Upper lobe of left lung (tissue), 6 donors: ENCODE measurements around the gene PTGDS. TPM values are rescaled to one million over a fixed set of nuclear protein-coding genes. Genes with fewer than 3 reads are reported as not detected.

Experiments used
- ATAC-seq, 2 donors: fragments of 200-7000 bp; cut with Tn5 transposase; one replicate each; pipeline ENCODE4 v1.9.1; 2022; ENCODE audit warnings: mild to moderate bottlenecking in 2 of 2, moderate library complexity in 2 of 2; ENCODE audit not compliant: low FRiP score in 2 of 2
- DNase-seq, 2 donors: peaks; one replicate each; pipeline ENCODE4 v3.0.0-alpha.2; 2019 to 2020
- H3K27ac ChIP-seq, 4 donors: fragments of 200-600 bp; sonication (generic); one replicate each; pipeline ENCODE4 v1.5.1; 2016 to 2019
- H3K27me3 ChIP-seq, 4 donors: fragments of 200-600 bp; sonication (generic); one replicate each; pipeline ENCODE4 v1.5.1; 2017 to 2019
- H3K36me3 ChIP-seq, 4 donors: fragments of 200-600 bp; sonication (generic); one replicate each; pipeline ENCODE4 v1.5.1; 2016 to 2019
- H3K4me1 ChIP-seq, 4 donors: fragments of 200-600 bp; sonication (generic); one replicate each; pipeline ENCODE4 v1.5.1; 2018 to 2019
- H3K4me3 ChIP-seq, 4 donors: fragments of 200-600 bp; sonication (generic); one replicate each; pipeline ENCODE4 v1.5.1; 2017 to 2019; ENCODE audit warnings: mild to moderate bottlenecking in 2 of 4, moderate library complexity in 1 of 4
- H3K9me3 ChIP-seq, 4 donors: fragments of 200-600 bp; sonication (generic); one replicate each; pipeline ENCODE4 v1.5.1; 2018 to 2019
- CTCF ChIP-seq, 6 experiments: fragments of 450-650 bp in 4 of 6; fragments of 200-600 bp in 2 of 6; sonication (generic) in 2 of 6; IDR thresholded peaks; one replicate each; pipeline ENCODE4 v1.5.1; 2016 to 2019; ENCODE audit warnings: antibody characterized with exemption in 6 of 6
- EP300 ChIP-seq, 4 donors: sonication (generic); formaldehyde crosslinking; IDR thresholded peaks; one replicate each; pipeline ENCODE4 v1.5.1; 2017; ENCODE audit warnings: antibody characterized with exemption in 4 of 4, control low read depth in 2 of 4
- POLR2A ChIP-seq, 4 donors: fragments of 450-650 bp; IDR thresholded peaks; one replicate each; pipeline ENCODE4 v1.5.1; 2016 to 2017; ENCODE audit warnings: antibody characterized with exemption in 4 of 4, mild to moderate bottlenecking in 2 of 4
- POLR2AphosphoS5 ChIP-seq, 2 donors: sonication (generic); formaldehyde crosslinking; IDR thresholded peaks; one replicate each; pipeline ENCODE4 v1.5.1; 2017; ENCODE audit warnings: antibody characterized with exemption in 2 of 2
- WGBS, 2 donors: methylation state at CpG; one replicate each; pipeline ENCODE4 v1.1.5; 2017 to 2018; 5-methylcytosine and 5-hydroxymethylcytosine counted together
- total RNA-seq, 6 donors: library from RNA; depleted of rRNA in 4 of 6; stranded (reverse); fragments of >200 nt in 4 of 6; gene quantifications; one replicate each; pipeline versions ENCODE4 v1.1.0 to v1.2.1, GENCODE V29; 2016 to 2021
- donor health status: DM: no; HTN: no; CAD: no; lungs with moderate emphysema.
- donor health status: DM: no; HTN: yes; CAD: no; lungs with severe emphysema.

Gene PTGDS
- total RNA-seq = 100 to 1,000 TPM in 5 of 6 donors, 10 to 100 TPM in 1; 31.7 to 395 (median 246) TPM

GRCh38 chr9:136977223-136977622 is at the start of gene PTGDS:
TSS of gene PTGDS (plus strand) at chr9:136977504. CDS start at chr9:136977579, 75 bp downstream.
- ATAC-seq = no peak
- no peaks in the 10 kb centered on the region for H3K9me3 ChIP-seq
- 62 to 73% methylated on average over 6 to 9 of the region's 10 CpGs for WGBS, 2 donors

GRCh38 chr9:136928591-136928990 is 48.7 kb upstream of the PTGDS start:
- WGBS, 2 donors = 71 to 85% methylated on average over 4 to 9 of the region's 9 CpGs
- Histone ChIP-seq H3K4me1 (peaks cover 0 to 6% (median 0%) of the 10 kb centered on the region in 4 donors), H3K27ac (no peak overlapping the region), H3K4me3 (no peak overlapping the region), H3K36me3 (peaks cover 0 to 35% (median 26%) of the 10 kb centered on the region in 4 donors), H3K9me3 (no peaks in the 10 kb centered on the region), H3K27me3 (no peaks in the 10 kb centered on the region)
- TF ChIP-seq POLR2AphosphoS5 (IDR thresholded peaks at IDR 0.05) = no peak
- TF ChIP-seq POLR2A (IDR thresholded peaks at IDR 0.05) = no peak
- TF ChIP-seq CTCF (IDR thresholded peaks at IDR 0.05) = no peak
- no peak for TF ChIP-seq EP300 (IDR thresholded peaks at IDR 0.05)
- ATAC-seq = no peak
- peak in 1 of 2 donors; percentile 65 for DNase-seq

More at GRCh38 chr9:136977223-136977622, at the start of gene PTGDS:
- peak in 1 of 2 donors; percentile 84 for DNase-seq
- Histone ChIP-seq H3K27me3 (no peaks in the 10 kb centered on the region), H3K4me1 (peaks cover 34 to 70% (median 57%) of the 10 kb centered on the region in 4 donors), H3K36me3 (no peaks in the 10 kb centered on the region), H3K27ac (peak within 1 kb of the TSS; percentile 76 to 85 (median 80)), H3K4me3 (peak within 1 kb of the TSS; percentile 18 to 55 (median 46))
- TF ChIP-seq CTCF (IDR thresholded peaks at IDR 0.05) (no peak), EP300 (IDR thresholded peaks at IDR 0.05) (no peak), POLR2AphosphoS5 (IDR thresholded peaks at IDR 0.05) (peak in 1 of 2 donors; percentile 18), POLR2A (IDR thresholded peaks at IDR 0.05) (no peak)

GRCh38 chr9:136930014-136930413 is 47.3 kb upstream of the PTGDS start:
- no peak for DNase-seq
- 98 to 100% methylated on average over 4 of the region's 4 CpGs for WGBS, 2 donors
- Histone ChIP-seq H3K36me3 (peaks cover 0 to 23% (median 17%) of the 10 kb centered on the region in 4 donors), H3K27me3 (no peaks in the 10 kb centered on the region), H3K27ac (no peak overlapping the region), H3K4me1 (peaks cover 0 to 6% (median 0%) of the 10 kb centered on the region in 4 donors), H3K9me3 (no peaks in the 10 kb centered on the region), H3K4me3 (no peak overlapping the region)
- ATAC-seq = no peak
- TF ChIP-seq CTCF (IDR thresholded peaks at IDR 0.05) = no peak
- no peak for TF ChIP-seq POLR2A (IDR thresholded peaks at IDR 0.05)
- TF ChIP-seq EP300 (IDR thresholded peaks at IDR 0.05) = no peak
- TF ChIP-seq POLR2AphosphoS5 (IDR thresholded peaks at IDR 0.05) = no peak

- no peak for DNase-seq
- 90 to 100% methylated on average over 2 of the region's 2 CpGs for WGBS, 2 donors
- no peak overlapping the region for H3K27ac ChIP-seq
- ATAC-seq = no peak
- H3K4me1 ChIP-seq = peaks cover 0 to 6% (median 0%) of the 10 kb centered on the region in 4 donors
- no peak overlapping the region for H3K4me3 ChIP-seq
- TF ChIP-seq POLR2AphosphoS5 (IDR thresholded peaks at IDR 0.05) = no peak
- TF ChIP-seq CTCF (IDR thresholded peaks at IDR 0.05) = no peak
- no peak for TF ChIP-seq POLR2A (IDR thresholded peaks at IDR 0.05)
- H3K27me3 ChIP-seq = no peaks in the 10 kb centered on the region
- H3K36me3 ChIP-seq = peaks cover 0 to 7% (median 5%) of the 10 kb centered on the region in 4 donors
- no peaks in the 10 kb centered on the region for H3K9me3 ChIP-seq
These were observed 45.6 kb upstream of the PTGDS start for GRCh38 chr9:136931611-136932130.

GRCh38 chr9:136934277-136934676 is 43.0 kb upstream of the PTGDS start:
- 96% methylated on average over 3 of the region's 3 CpGs for WGBS, 2 donors
- Histone ChIP-seq H3K9me3 (no peaks in the 10 kb centered on the region), H3K4me1 (no peaks in the 10 kb centered on the region), H3K27me3 (no peaks in the 10 kb centered on the region), H3K4me3 (no peak overlapping the region), H3K36me3 (peaks cover 0 to 7% (median 2%) of the 10 kb centered on the region in 4 donors), H3K27ac (no peak overlapping the region)
- TF ChIP-seq EP300 (IDR thresholded peaks at IDR 0.05) = no peak
- no peak for TF ChIP-seq POLR2AphosphoS5 (IDR thresholded peaks at IDR 0.05)
- TF ChIP-seq CTCF (IDR thresholded peaks at IDR 0.05) = no peak
- no peak for TF ChIP-seq POLR2A (IDR thresholded peaks at IDR 0.05)
- ATAC-seq (no peak), DNase-seq (no peak)
